ENCODE measurements around the gene DNPH1.

GRCh38 chr6:43268355-43268700 lies 39.0 kb upstream of the DNPH1 start:
- no peak for TF ChIP-seq POLR2A (IDR thresholded peaks at IDR 0.05)
- no peak for TF ChIP-seq CTCF (IDR thresholded peaks at IDR 0.05)

Data from uterus (tissue), 2 donors.